ENCODE data around the gene SMIM44.
"Not testable (repeated sequence)": the region's sequence is repeated elsewhere in the genome, so short reads cannot be mapped to it uniquely, and the experiment has no call there.

The SMIM44 gene

GRCh38 chr19:3448616-3449334 is 34.5 kb downstream of the SMIM44 start:
- Histone ChIP-seq H3K4me3 (no peak overlapping the region), H3K27ac (peak overlapping the region in 3 of 21 experiments; percentile 1 to 38 (median 29))

GRCh38 chr19:3446657-3447056 is 36.6 kb downstream of the SMIM44 start:
- H3K27ac ChIP-seq, H3K4me3 ChIP-seq: not testable (repeated sequence)

- Histone ChIP-seq H3K27ac (no peak overlapping the region), H3K4me3 (no peak overlapping the region)
Observed at GRCh38 chr19:3444695-3445234, 38.5 kb downstream of the SMIM44 start.

GRCh38 chr19:3443840-3444694 is 39.2 kb downstream of the SMIM44 start:
- Histone ChIP-seq H3K4me3 (no peak overlapping the region), H3K27ac (peak overlapping the region in 3 of 21 experiments; percentile 11 to 67 (median 25))

GRCh38 chr19:3442487-3443071 is 40.7 kb downstream of the SMIM44 start:
- Histone ChIP-seq H3K4me3 (no peak overlapping the region), H3K27ac (no peak overlapping the region)

- peak overlapping the region in 6 of 21 experiments; percentile 17 to 70 (median 32) for H3K27ac ChIP-seq
Observed at GRCh38 chr19:3441986-3442329, 41.3 kb downstream of the SMIM44 start.

GRCh38 chr19:3441089-3441985 is 41.9 kb downstream of the SMIM44 start:
- peak overlapping the region in 6 of 21 experiments; percentile 17 to 70 (median 32) for H3K27ac ChIP-seq
- no peak overlapping the region for H3K4me3 ChIP-seq

More at GRCh38 chr19:3441986-3442329, 41.3 kb downstream of the SMIM44 start:
- no peak overlapping the region for H3K4me3 ChIP-seq

- Histone ChIP-seq H3K4me3 (no peak overlapping the region), H3K27ac (no peak overlapping the region)
Observed at GRCh38 chr19:3440082-3440481, 43.2 kb downstream of the SMIM44 start.

- H3K4me3 ChIP-seq = peak overlapping the region; percentile 24 to 50 (median 35)
- peak overlapping the region; percentile 45 to 95 (median 86) for H3K27ac ChIP-seq
Observed at GRCh38 chr19:3434630-3435553, 48.3 kb downstream of the SMIM44 start.

GRCh38 chr19:3433805-3434540 is 49.3 kb downstream of the SMIM44 start:
- Histone ChIP-seq H3K4me3 (peak overlapping the region in 1 of 7 experiments; percentile 33), H3K27ac (peak overlapping the region in 19 of 21 experiments; percentile 65 to 95 (median 86))

- Histone ChIP-seq H3K27ac (peak overlapping the region in 14 of 21 experiments; percentile 10 to 93 (median 80)), H3K4me3 (no peak overlapping the region)
Observed at GRCh38 chr19:3433313-3433712, 49.9 kb downstream of the SMIM44 start.
